Astrocyte of the spinal cord (primary cell): Measurements from ENCODE around the gene RTP2.
A peak's percentile ranks its signal among the peaks of the same experiment; 100 is the strongest.
"Not testable (repeated sequence)": the region's sequence is repeated elsewhere in the genome, so short reads cannot be mapped to it uniquely, and the experiment has no call there.

Source experiments
- DNase-seq: peaks from one replicate; pipeline ENCODE4 v3.0.0; 2011; ENCODE audit warnings: low read depth, low spot score
- H3K4me3 ChIP-seq: 2 replicates; pipeline ENCODE4 v1.5.1; 2011; ENCODE audit warnings: low read depth, mild to moderate bottlenecking, low read length, moderate library complexity
- in situ Hi-C: cut with HindIII; loops from 2 replicates; pipeline ENCODE4 v1.10.0; 2017; ENCODE audit warnings: low sequenced_read_pairs
- TF ChIP-seq, protein P1 (sequence below): IDR thresholded peaks from 2 replicates; pipeline ENCODE4 v1.5.1; 2012; ENCODE audit warnings: low read depth, mild to moderate bottlenecking, low read length, inconsistent platforms

RTP2 gene

DNA sequence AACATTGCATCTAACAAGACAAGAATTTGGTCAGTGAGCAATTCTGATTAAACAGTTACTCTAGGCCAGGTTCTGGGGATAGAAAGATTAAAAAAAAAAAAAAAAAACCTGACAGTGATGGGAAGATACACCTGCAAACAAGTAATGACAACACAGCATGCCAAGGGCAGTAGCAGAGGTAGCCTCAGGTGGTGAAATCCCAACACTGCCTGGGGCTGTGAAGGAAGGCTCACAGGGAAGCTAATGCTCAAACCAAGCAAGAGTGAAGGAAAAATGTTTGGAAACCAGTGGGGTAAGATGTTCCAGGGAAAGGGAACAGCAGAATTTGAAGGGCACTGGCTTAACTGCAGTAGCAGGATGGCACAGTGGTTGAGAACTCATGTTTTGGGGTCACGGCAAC is 8.9 kb downstream of the RTP2 start:
- TF ChIP-seq, protein P1, sequence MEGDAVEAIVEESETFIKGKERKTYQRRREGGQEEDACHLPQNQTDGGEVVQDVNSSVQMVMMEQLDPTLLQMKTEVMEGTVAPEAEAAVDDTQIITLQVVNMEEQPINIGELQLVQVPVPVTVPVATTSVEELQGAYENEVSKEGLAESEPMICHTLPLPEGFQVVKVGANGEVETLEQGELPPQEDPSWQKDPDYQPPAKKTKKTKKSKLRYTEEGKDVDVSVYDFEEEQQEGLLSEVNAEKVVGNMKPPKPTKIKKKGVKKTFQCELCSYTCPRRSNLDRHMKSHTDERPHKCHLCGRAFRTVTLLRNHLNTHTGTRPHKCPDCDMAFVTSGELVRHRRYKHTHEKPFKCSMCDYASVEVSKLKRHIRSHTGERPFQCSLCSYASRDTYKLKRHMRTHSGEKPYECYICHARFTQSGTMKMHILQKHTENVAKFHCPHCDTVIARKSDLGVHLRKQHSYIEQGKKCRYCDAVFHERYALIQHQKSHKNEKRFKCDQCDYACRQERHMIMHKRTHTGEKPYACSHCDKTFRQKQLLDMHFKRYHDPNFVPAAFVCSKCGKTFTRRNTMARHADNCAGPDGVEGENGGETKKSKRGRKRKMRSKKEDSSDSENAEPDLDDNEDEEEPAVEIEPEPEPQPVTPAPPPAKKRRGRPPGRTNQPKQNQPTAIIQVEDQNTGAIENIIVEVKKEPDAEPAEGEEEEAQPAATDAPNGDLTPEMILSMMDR: no peak
- in situ Hi-C loops: no loop called here
- no peak for DNase-seq
- H3K4me3 ChIP-seq: no peak overlapping the region

DNA sequence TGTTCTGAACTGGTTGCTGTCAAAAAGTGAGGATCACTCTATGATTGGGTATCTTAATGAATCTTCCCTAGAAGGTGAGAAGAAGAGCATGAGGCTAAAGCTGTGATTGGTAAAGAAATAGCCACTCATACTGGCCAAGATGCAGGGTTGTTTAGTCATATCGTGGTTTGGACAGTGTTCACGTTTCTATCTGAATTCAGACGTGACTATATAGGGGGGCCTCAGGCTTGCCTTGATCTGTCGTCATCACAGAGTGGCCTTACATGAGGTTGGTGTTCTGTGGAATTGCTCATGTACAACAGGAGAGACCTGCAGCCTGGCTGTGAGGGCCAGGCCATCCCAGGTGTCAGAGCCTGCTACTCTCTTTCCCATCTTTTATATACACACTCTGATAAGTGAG is 12.4 kb downstream of the RTP2 start:
- in situ Hi-C loops: no loop called here
- no peak overlapping the region for H3K4me3 ChIP-seq
- peak; percentile 52 for DNase-seq
- TF ChIP-seq, protein P1: no peak

DNA sequence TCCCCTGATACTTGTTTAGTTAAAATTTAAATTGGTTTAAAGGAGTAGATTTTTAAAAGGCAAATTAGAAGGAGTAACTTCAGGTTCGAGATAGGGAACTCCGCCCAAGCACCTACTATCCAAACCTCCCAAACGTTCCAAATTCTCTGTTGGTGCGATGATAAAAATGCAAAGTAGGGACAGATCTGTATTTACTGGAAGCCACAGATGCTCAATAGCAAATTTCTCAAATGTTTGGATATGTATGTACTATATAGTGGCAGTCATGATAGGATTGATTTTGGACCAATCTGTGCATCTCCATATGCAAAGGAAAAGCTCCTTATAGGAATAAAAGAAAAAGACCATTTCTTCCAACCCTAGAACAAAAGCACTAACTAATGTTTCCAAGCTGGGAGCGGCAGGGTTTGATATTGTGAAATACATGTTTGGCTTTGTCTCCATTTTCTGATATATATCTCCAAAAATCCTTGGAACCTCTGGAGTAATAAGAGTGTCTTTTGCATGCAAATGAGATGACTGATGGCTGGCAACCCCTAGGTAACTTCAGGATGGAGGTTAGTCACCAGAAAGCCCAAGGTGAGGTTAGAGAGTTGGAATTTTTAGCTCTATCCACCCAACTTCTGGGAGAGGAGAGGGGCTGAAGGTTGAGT is 15.6 kb downstream of the RTP2 start:
- in situ Hi-C loops: no loop called here

DNA sequence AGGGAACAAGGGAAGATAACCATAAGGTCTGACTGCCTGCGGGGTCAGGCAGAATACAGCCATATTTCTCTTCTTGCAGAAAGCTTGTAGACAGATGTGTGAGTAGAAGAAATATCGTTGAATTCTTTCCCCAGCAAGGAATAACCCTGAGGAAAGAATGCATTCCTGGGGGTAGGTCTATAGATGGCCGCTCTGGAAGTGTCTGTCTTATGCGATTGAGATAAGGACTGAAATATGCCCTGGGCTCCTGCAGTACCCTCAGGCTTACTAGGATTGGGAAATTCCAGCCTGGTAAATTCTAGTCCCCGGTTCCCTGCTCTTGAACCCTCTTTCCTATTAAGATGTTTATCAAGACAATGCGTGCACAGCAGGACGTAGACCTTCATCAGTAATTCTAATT is 16.4 kb downstream of the RTP2 start:
- DNase-seq: no peak
- in situ Hi-C loops: no loop called here
- TF ChIP-seq, protein P1: no peak
- no peak overlapping the region for H3K4me3 ChIP-seq

More for the DNA sequence above, 15.6 kb downstream of the RTP2 start:
- H3K4me3 ChIP-seq: no peak overlapping the region
- DNase-seq: no peak
- TF ChIP-seq, protein P1: no peak

DNA sequence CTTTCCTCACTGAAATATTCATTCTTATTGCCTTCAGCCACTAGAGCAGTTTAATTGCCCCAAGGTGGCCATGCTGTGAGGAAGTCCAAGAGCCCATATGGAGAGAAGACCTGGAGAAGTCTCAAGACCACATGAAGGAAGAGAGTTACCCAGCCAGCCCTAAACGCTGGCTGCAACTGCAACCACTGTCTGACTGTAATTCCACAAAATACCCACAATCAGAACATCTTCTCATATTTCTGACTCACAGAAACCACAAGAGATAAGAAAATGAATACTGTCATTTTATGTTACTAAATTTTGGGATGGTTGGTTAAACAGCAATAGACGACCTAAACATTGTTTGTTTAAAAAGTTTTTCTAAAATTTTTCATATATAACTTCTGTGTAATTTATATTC is 17.5 kb downstream of the RTP2 start:
- DNase-seq: peak; percentile 33
- in situ Hi-C loops: no loop called here
- no peak overlapping the region for H3K4me3 ChIP-seq
- TF ChIP-seq, protein P1: no peak

DNA sequence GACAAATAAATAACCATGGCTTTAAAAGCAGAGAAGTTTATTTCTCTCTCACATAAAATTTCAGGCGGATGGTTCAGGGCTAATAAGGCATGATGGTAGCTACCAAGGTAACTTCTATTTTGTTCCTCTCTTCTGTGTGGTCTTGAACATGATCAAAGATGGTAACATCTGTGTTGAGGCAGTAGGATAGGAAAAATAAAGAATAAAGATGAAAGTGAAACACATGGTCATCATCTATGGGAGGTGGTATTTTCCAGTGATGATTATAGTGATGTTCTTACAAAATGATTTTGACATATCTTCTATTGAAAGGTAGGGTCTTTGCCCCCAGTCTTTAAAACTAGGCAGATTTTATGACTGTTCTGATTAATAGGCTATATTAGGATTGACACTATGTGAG is 17.9 kb downstream of the RTP2 start:
- no peak overlapping the region for H3K4me3 ChIP-seq
- no peak for DNase-seq
- in situ Hi-C loops: no loop called here
- TF ChIP-seq, protein P1: no peak

DNA sequence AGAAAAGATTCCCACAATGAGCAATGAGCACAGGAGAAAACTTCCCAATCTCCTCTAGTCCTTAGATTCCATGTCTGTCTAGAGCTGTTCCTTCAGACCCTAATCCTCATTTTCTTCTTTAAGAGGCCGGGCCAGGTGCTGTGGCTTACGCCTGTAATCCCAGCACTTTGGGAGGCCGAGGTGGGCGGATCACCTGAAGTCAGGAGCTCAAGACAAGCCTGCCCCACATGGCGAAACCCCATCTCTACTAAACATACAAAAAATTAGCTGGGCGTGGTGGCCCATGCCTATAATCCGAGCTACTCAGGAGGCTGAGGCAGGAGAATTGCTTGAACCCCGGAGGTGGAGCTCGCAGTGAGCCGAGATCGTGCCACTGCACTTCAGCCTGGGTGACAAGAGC is 20.6 kb downstream of the RTP2 start:
- in situ Hi-C loops, DNase-seq, H3K4me3 ChIP-seq: not testable (repeated sequence)
